GM13976 (cell line): ENCODE measurements around the gene GABBR2.

Experiments
- DNase-seq: peaks from one replicate; pipeline ENCODE4 v3.0.0; 2012; ENCODE audit warnings: low spot score
- CTCF ChIP-seq: IDR thresholded peaks from 2 replicates; pipeline ENCODE4 v1.5.1; 2012; ENCODE audit warnings: borderline replicate concordance, mild to moderate bottlenecking; ENCODE audit not compliant: insufficient read depth; ENCODE audit errors: extremely low read depth, missing control alignments, control extremely low read depth
- in situ Hi-C: fragments of 300-500 bp; cut with MboI; formaldehyde crosslinking; loops from one replicate; pipeline ENCODE4 v1.12.0; 2022; ENCODE audit warnings: low sequenced_read_pairs, mixed read lengths, inconsistent platforms; ENCODE audit not compliant: unreplicated experiment

Gene GABBR2

GRCh38 chr9:98627296-98627695 lies 81.4 kb downstream of the GABBR2 start:
- TF ChIP-seq CTCF, result no peak
- in situ Hi-C loops, result no loop called here
- DNase-seq, result no peak

- no peak for TF ChIP-seq CTCF
- in situ Hi-C loops, result no loop called here
Measured at GRCh38 chr9:98625728-98626127, 83.0 kb downstream of the GABBR2 start.

GRCh38 chr9:98619788-98620187 lies 88.9 kb downstream of the GABBR2 start:
- TF ChIP-seq CTCF, result no peak
- in situ Hi-C loops, result no loop called here
- no peak for DNase-seq

More at GRCh38 chr9:98625728-98626127, 83.0 kb downstream of the GABBR2 start:
- no peak for DNase-seq

- no peak for DNase-seq
- in situ Hi-C loops, result no loop called here
- TF ChIP-seq CTCF, result no peak
Measured at GRCh38 chr9:98615633-98616032, 93.1 kb downstream of the GABBR2 start.

- no peak for DNase-seq
- no peak for TF ChIP-seq CTCF
- in situ Hi-C loops, result no loop called here
Measured at GRCh38 chr9:98614941-98615340, 93.8 kb downstream of the GABBR2 start.

GRCh38 chr9:98612061-98612752 lies 96.5 kb downstream of the GABBR2 start:
- DNase-seq, result no peak
- in situ Hi-C loops, result no loop called here
- TF ChIP-seq CTCF, result no peak
